SK-N-MC (cell line): Measurements from ENCODE around the gene ZNF366.

Experiments
- DNase-seq: peaks from one replicate; pipeline ENCODE4 v3.0.0-alpha.2; 2011; ENCODE audit warnings: low read depth, low spot score
- H3K27ac ChIP-seq: fragments of 200-600 bp; sonication (generic); 2 replicates; pipeline ENCODE4 v1.5.1; 2016; ENCODE audit warnings: mixed run types
- H3K36me3 ChIP-seq: fragments of 200-600 bp; sonication (generic); 2 replicates; pipeline ENCODE4 v1.6.1; 2017; ENCODE audit warnings: antibody characterized with exemption, low read length, mixed read lengths; ENCODE audit not compliant: insufficient read depth
- H3K4me3 ChIP-seq: fragments of 200-600 bp; sonication (generic); 2 replicates; pipeline ENCODE4 v1.5.1; 2016
- H3K9ac ChIP-seq: fragments of 200-600 bp; sonication (generic); 2 replicates; pipeline ENCODE4 v1.8.0; 2017; ENCODE audit warnings: mixed run types, mixed read lengths; ENCODE audit not compliant: insufficient read length
- H3K9me3 ChIP-seq: fragments of 200-600 bp; sonication (generic); 2 replicates; pipeline ENCODE4 v1.6.1; 2017; ENCODE audit warnings: low read depth, mild to moderate bottlenecking, antibody characterized with exemption, low read length, moderate library complexity, mixed read lengths
- EZH2 ChIP-seq: fragments of 200-600 bp; sonication (generic); IDR thresholded peaks from one replicate; pipeline ENCODE4 v1.6.1; 2017; ENCODE audit warnings: antibody characterized with exemption
- FOXP2 ChIP-seq: optimal IDR thresholded peaks from 2 replicates; pipeline ENCODE3; 2011; ENCODE audit warnings: mild to moderate bottlenecking, moderate library complexity; ENCODE audit not compliant: insufficient read depth; ENCODE audit errors: extremely low read length, control extremely low read depth
- POLR2AphosphoS5 ChIP-seq: IDR thresholded peaks from 2 replicates; pipeline ENCODE4 v1.6.1; 2012; ENCODE audit warnings: mild to moderate bottlenecking, low read depth, low read length, borderline replicate concordance

Gene ZNF366

DNA sequence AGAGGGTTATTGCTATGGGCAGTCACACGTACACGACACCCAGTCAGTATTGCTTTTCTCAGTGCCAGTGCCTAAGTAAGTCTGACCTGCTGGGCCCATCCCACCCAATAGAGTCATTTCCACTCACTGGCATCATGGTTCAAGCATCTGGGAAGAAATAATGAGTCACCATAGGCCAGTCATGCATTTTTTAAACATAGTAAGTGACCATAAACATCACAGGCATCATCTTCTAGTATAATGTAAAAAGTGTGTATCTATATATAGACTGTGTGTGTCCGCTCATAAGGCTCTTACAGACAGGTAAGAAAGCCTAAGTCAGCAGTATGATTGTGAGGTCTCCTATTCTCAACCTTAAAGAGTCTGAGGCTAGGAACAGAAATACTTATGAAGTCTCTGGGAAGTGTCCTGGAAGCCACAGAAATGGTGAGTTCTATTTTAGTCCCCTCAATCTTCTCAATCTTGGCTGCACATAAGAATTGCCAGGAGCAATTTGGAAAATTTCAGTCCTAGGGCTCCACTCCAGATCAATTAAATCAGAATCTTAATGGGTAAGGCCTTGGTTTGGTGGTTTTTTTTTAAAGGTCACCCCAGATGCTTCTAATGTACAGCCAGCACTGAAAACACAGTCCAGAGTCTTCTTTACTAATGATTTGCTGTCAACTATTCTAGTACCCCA is 65.2 kb downstream of the ZNF366 start:
- Histone ChIP-seq H3K9me3 (no peaks in the 10 kb centered on the region), H3K9ac (no peak overlapping the region), H3K27ac (no peak overlapping the region), H3K36me3 (no peaks in the 10 kb centered on the region), H3K4me3 (no peak overlapping the region)
- no peak for DNase-seq
- TF ChIP-seq FOXP2 (no peak), EZH2 (no peak), POLR2AphosphoS5 (no peak)

DNA sequence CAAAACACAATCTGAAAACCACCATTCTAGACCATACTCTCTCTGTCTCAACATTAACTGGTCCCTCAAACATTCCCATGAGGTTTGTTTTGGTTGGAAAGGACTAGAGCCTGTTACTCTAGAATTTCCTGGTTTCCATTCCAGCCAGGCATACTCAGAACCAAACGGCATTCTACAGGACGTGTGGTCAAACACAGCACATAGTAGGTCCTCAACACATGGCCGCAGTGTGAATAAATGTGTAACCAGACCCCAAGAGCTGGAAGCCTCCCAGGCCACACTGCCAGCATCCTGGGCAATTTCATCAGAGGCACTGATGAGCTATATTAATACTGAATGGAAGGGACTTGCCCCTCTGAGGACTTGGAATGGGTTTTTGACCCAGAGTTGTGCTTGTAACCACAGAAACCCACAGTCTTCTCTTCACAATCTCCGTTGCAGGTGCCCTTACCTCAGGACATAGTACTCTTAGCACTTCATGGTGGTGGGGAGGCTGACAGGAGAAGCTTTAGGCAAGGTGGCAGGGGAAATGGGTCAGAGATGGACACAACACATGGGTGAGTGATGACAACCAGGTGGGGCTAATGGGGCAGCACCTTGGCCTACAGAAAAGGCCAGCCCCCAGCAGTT is 66.0 kb downstream of the ZNF366 start:
- no peak overlapping the region for H3K4me3 ChIP-seq
- no peak for DNase-seq
- no peak overlapping the region for H3K9ac ChIP-seq
- H3K27ac ChIP-seq, result no peak overlapping the region
- TF ChIP-seq POLR2AphosphoS5 (no peak), FOXP2 (no peak), EZH2 (no peak)
- H3K36me3 ChIP-seq, result no peaks in the 10 kb centered on the region
- H3K9me3 ChIP-seq, result no peaks in the 10 kb centered on the region

DNA sequence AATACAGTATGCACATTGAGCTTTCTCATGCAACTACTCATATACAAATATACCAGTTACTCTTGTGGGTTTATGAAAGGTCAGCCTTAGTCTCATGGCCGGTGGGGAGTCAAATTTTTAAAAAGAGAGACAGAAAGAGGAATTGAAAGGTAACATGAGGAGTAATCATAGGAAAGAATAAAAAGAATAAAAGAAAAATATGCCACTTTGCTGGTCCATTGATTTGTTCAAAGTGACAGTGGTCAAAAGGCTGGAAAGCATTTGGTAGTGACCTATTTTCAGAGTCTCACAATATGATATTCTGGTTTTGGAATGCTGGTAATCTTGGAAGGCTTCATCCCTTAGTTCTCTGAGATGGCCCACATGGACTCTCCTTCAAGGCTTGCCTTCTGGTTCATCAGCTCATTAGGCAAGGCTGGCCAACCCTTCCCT is 67.0 kb downstream of the ZNF366 start:
- H3K27ac ChIP-seq, result no peak overlapping the region
- H3K36me3 ChIP-seq, result no peaks in the 10 kb centered on the region
- DNase-seq, result no peak
- no peak overlapping the region for H3K9ac ChIP-seq
- H3K4me3 ChIP-seq, result no peak overlapping the region
- no peak for TF ChIP-seq EZH2
- TF ChIP-seq FOXP2, result no peak
- no peak for TF ChIP-seq POLR2AphosphoS5
- no peaks in the 10 kb centered on the region for H3K9me3 ChIP-seq

DNA sequence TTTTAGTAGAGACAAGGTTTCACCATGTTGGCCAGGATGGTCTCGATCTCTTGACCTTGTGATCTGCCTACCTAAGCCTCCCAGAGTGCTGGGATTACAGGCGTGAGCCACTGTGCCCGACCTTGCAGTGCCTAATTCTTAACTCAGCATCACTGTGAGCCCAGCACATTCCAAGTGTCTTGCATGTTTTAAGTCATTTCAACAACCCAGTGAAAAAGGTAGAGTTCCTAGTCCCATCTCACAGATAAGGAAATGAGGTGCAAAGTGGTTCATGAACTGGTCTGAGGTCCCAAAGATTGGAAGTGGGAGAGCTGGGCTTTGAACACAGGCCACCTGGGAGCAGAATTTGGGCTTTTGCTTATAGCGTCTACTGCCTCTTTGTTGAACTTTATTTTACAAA is 68.0 kb downstream of the ZNF366 start:
- H3K4me3 ChIP-seq, result no peak overlapping the region
- H3K9me3 ChIP-seq, result no peaks in the 10 kb centered on the region
- no peaks in the 10 kb centered on the region for H3K36me3 ChIP-seq
- no peak for DNase-seq
- TF ChIP-seq FOXP2 (no peak), POLR2AphosphoS5 (no peak), EZH2 (no peak)
- H3K9ac ChIP-seq, result no peak overlapping the region
- H3K27ac ChIP-seq, result no peak overlapping the region

DNA sequence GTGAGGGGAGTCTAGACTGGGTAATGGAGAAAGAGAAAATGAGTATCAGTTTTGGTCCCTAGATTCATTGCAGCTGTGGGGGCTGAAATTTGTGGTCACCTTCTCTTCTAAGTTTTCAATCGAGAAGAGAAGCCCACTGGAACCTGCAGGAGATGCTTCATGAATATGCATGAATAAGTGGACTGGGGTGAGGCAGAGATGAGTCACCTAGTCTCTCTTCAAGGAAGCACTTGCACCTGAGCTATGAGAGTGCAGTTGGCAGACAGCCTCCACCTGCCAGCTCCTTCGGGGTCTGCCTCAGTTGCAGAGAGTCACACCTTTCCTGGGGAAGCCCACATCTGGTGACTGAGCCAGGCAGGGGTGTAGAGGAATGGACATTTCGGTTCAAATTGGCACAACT is 69.1 kb downstream of the ZNF366 start:
- no peak for DNase-seq
- TF ChIP-seq EZH2 (no peak), FOXP2 (no peak), POLR2AphosphoS5 (no peak)
- Histone ChIP-seq H3K9ac (no peak overlapping the region), H3K27ac (no peak overlapping the region), H3K9me3 (no peaks in the 10 kb centered on the region), H3K4me3 (no peak overlapping the region), H3K36me3 (no peaks in the 10 kb centered on the region)

DNA sequence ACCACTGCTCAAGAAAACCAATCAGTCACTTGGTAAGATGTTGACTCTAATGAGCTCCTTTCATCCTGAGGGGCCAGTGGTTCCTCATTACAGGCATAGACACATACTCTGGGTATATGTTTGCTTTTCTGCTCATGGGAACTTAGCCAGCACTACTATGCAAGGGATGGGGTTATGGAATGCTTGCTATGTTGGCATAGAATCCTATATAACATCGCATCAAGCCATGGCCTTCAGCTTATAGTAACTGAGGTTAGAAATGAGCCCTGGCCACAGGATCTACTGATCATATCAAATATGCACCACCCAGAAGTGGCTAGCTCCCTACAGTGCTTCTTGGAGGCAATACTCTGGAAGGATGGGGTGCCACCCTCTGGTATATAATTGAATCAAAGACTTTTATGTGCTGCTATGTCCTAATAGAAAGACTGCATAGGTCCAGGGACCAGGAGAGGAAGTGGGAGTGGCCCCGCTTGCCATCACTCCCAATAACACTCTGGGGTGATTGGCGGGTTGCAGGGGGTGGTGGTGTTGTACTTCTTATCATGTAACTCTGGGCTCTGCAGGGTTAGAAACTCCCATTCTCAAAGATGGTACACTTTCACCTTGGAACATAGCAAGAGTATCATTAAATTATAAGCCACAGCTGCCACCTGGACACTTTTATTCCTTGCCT is 70.3 kb downstream of the ZNF366 start:
- Histone ChIP-seq H3K36me3 (no peaks in the 10 kb centered on the region), H3K9ac (no peak overlapping the region), H3K9me3 (no peaks in the 10 kb centered on the region), H3K4me3 (no peak overlapping the region), H3K27ac (no peak overlapping the region)
- DNase-seq, result no peak
- TF ChIP-seq EZH2, result no peak
- no peak for TF ChIP-seq POLR2AphosphoS5
- TF ChIP-seq FOXP2, result no peak

DNA sequence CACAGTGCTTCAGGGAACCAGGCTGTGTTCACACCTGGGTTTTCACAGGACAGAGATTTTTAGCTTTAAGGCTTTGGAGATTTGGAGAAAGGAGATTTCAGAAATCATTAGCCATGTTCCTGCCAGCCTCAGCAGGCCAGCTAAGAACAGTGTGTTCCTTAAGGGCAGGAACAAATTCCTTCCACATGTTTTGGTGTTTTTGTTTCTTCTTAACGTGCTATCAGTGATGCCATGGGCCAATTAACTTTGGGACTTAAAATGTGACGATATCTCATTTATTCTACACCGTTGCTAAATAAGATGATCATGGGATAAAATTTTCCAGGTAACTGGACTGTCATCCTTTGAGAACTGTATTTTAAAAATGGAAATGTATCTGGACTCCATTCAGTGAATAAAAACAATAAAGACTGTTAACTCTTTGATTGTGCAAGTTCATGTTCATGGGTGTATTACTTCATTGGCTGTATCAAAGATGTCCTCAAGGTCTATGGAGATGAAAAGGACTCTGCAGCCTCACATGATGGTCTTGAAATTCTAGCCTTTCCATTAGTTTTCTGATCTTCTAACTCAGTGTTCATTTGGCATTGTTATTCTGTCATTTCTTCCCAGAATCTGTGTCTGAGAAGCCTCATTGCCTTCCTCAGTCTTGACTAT is 72.3 kb downstream of the ZNF366 start:
- no peaks in the 10 kb centered on the region for H3K36me3 ChIP-seq
- no peak overlapping the region for H3K27ac ChIP-seq
- H3K4me3 ChIP-seq, result no peak overlapping the region
- H3K9ac ChIP-seq, result no peak overlapping the region
- H3K9me3 ChIP-seq, result no peaks in the 10 kb centered on the region
- no peak for DNase-seq
- TF ChIP-seq EZH2 (no peak), POLR2AphosphoS5 (no peak), FOXP2 (no peak)

DNA sequence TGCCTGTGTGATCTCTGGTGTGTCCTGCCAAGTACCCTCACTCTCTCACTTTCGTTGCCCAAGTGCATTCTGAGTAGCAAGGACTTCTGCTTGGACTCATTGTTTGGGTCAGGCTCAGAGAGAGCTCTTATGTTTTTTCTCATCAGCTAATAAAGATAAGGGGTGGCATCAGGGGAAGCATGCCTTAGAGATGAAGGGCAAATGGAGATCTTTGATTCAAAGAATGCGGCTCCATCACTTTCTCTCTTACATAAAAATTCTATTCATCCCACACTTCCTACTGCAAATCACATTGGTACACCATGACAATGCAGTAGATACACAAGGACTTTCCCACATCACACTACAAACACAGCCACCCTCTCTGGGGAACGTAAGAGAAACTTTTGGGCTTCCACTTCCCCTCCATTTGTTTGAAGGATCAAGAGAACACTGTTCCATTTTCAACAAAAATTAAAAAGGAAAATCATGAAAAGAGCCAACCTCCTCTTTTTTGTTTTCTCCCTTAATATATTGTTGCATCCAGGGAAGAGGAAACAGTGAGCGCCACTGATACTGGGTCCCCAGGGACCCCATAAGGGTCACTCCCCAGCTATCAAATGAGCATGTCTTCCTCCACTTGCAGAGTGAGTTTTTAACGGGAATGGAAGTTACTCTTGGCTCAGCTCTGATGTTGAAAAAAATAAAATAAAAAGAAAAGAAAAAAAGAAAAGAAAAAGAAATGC is 73.0 kb downstream of the ZNF366 start:
- H3K9ac ChIP-seq, result no peak overlapping the region
- no peak overlapping the region for H3K4me3 ChIP-seq
- TF ChIP-seq EZH2 (no peak), POLR2AphosphoS5 (no peak), FOXP2 (no peak)
- DNase-seq, result no peak
- H3K9me3 ChIP-seq, result no peaks in the 10 kb centered on the region
- H3K27ac ChIP-seq, result no peak overlapping the region
- H3K36me3 ChIP-seq, result no peaks in the 10 kb centered on the region
